CD14-positive monocyte (primary cell): ENCODE results near the gene NR2F2. TPM values are rescaled to one million over a fixed set of nuclear protein-coding genes. Genes with fewer than 3 reads are reported as not detected.

Source experiments
- DNase-seq, 3 donors: peaks; one replicate each; pipeline ENCODE4 v3.0.0-alpha.2; 2011 to 2022
- H2AFZ ChIP-seq: 2 replicates; pipeline ENCODE4 v1.6.0; 2012; ENCODE audit warnings: mild to moderate bottlenecking, low read depth, low read length, inconsistent platforms; ENCODE audit not compliant: insufficient read depth, poor library complexity, severe bottlenecking
- H3K27ac ChIP-seq, 2 donors: 1 replicate in 1 of 2; 2 replicates in 1 of 2; pipeline ENCODE4 v1.5.1; 2012 to 2013; ENCODE audit warnings: low read length in 2 of 2, control low read depth in 1 of 2, inconsistent platforms in 1 of 2, low read depth in 1 of 2, mild to moderate bottlenecking in 1 of 2
- H3K27me3 ChIP-seq, 2 donors: one replicate each; pipeline versions ENCODE4 v1.6.0 to v1.6.1; 2011 to 2013; ENCODE audit warnings: low read length in 2 of 2; ENCODE audit not compliant: control insufficient read depth in 2 of 2, insufficient read depth in 2 of 2
- H3K36me3 ChIP-seq, 2 donors: replicated peaks in 1 of 2; 1 replicate in 1 of 2; 2 replicates in 1 of 2; pipeline versions ENCODE4 v1.5.1 to v1.6.1; 2012 to 2013; ENCODE audit warnings: low read length in 2 of 2, control low read depth in 1 of 2, inconsistent platforms in 1 of 2, mild to moderate bottlenecking in 1 of 2; ENCODE audit not compliant: insufficient read depth in 2 of 2, control insufficient read depth in 1 of 2
- H3K4me1 ChIP-seq, 2 donors: 1 replicate in 1 of 2; 2 replicates in 1 of 2; pipeline versions ENCODE4 v1.5.1 to v1.6.1; 2012 to 2013; ENCODE audit warnings: low read length in 2 of 2, control low read depth in 1 of 2, inconsistent platforms in 1 of 2, mild to moderate bottlenecking in 1 of 2, moderate library complexity in 1 of 2; ENCODE audit not compliant: insufficient read depth in 2 of 2, control insufficient read depth in 1 of 2
- H3K4me2 ChIP-seq: replicated peaks from 2 replicates; pipeline ENCODE3; 2012; ENCODE audit warnings: low read length, moderate library complexity, mild to moderate bottlenecking; ENCODE audit not compliant: poor library complexity, severe bottlenecking; ENCODE audit errors: extremely low read depth
- H3K4me3 ChIP-seq, 3 experiments: fragments of 200-600 bp in 1 of 3; sonication (generic) in 1 of 3; replicated peaks in 1 of 3; 1 replicate in 2 of 3; 2 replicates in 1 of 3; pipeline ENCODE4 v1.5.1; 2011 to 2013; ENCODE audit warnings: low read length in 3 of 3, mild to moderate bottlenecking in 3 of 3, control low read depth in 2 of 3, low read depth in 2 of 3, inconsistent platforms in 1 of 3, moderate library complexity in 1 of 3
- H3K79me2 ChIP-seq: 2 replicates; pipeline ENCODE4 v1.6.0; 2012; ENCODE audit warnings: mild to moderate bottlenecking, control low read depth, inconsistent platforms, low read length, moderate library complexity; ENCODE audit not compliant: insufficient read depth
- H3K9ac ChIP-seq: 2 replicates; pipeline ENCODE4 v1.6.0; 2017; ENCODE audit warnings: low read length, mild to moderate bottlenecking; ENCODE audit not compliant: insufficient read depth, poor library complexity, severe bottlenecking
- H3K9me3 ChIP-seq, 2 donors: replicated peaks in 1 of 2; 1 replicate in 1 of 2; 2 replicates in 1 of 2; pipeline versions ENCODE4 v1.5.1 to v1.6.1; 2012 to 2013; ENCODE audit warnings: low read length in 2 of 2, control low read depth in 1 of 2; ENCODE audit not compliant: control insufficient read depth in 1 of 2, insufficient read depth in 1 of 2
- H4K20me1 ChIP-seq: 2 replicates; pipeline ENCODE4 v1.6.0; 2012; ENCODE audit warnings: mild to moderate bottlenecking, low read length, control low read depth, moderate library complexity; ENCODE audit not compliant: insufficient read depth
- H3K27ac Mint-ChIP-seq, 7 donors: one replicate each; pipeline ENCODE4 v1.8.0; 2020; ENCODE audit warnings: mild to moderate bottlenecking in 7 of 7, mixed read lengths in 7 of 7, moderate library complexity in 6 of 7, inconsistent platforms in 2 of 7
- H3K27me3 Mint-ChIP-seq, 3 donors: one replicate each; pipeline ENCODE4 v1.8.0; 2021 to 2022; ENCODE audit warnings: low read depth in 3 of 3, mild to moderate bottlenecking in 3 of 3, mixed read lengths in 3 of 3, moderate library complexity in 3 of 3, inconsistent platforms in 1 of 3
- H3K36me3 Mint-ChIP-seq, 2 donors: one replicate each; pipeline ENCODE4 v1.8.0; 2020; ENCODE audit warnings: mixed read lengths in 2 of 2, inconsistent platforms in 1 of 2, mild to moderate bottlenecking in 1 of 2
- H3K4me1 Mint-ChIP-seq: one replicate; pipeline ENCODE4 v1.8.0; 2020; ENCODE audit warnings: mild to moderate bottlenecking, mixed read lengths
- H3K4me3 Mint-ChIP-seq, 2 donors: one replicate each; pipeline ENCODE4 v1.8.0; 2020; ENCODE audit warnings: mild to moderate bottlenecking in 2 of 2, mixed read lengths in 2 of 2, moderate library complexity in 1 of 2
- H3K9me3 Mint-ChIP-seq, 7 donors: one replicate each; pipeline ENCODE4 v1.8.0; 2020 to 2022; ENCODE audit warnings: mixed read lengths in 7 of 7, mild to moderate bottlenecking in 6 of 7, moderate library complexity in 6 of 7, inconsistent platforms in 2 of 7
- CTCF ChIP-seq: fragments of 200-600 bp; IDR thresholded peaks from one replicate; pipeline ENCODE4 v1.8.0; 2022; ENCODE audit warnings: antibody characterized with exemption, mild to moderate bottlenecking
- WGBS: methylation state at CpG from one replicate; pipeline ENCODE4 v1.1.5; 2013; ENCODE audit warnings: missing lambda C conversion rate; ENCODE audit not compliant: insufficient coverage; 5-methylcytosine and 5-hydroxymethylcytosine counted together
- intact Hi-C, 2 donors: fragments of 100-400 bp; cut with micrococcal nuclease; formaldehyde crosslinking; loops; one replicate each; pipeline versions ENCODE4 v1.15.0 to v1.15.1; 2023
- polyA plus RNA-seq, 3 donors: library from polyadenylated mRNA; depleted of rRNA in 1 of 3; unstranded in 2 of 3; stranded (reverse) in 1 of 3; fragments of 300-500 nt in 2 of 3; fragments of >200 nt in 1 of 3; fragmentation: Illumina TruSeq in 2 of 3; gene quantifications; 1 replicate in 2 of 3; 2 replicates in 1 of 3; pipeline ENCODE4 v1.2.3, GENCODE V29; 2012 to 2021

Gene NR2F2
- polyA plus RNA-seq, 3 donors: not detected

GRCh38 chr15:96285729-96286254 is 44.7 kb upstream of the NR2F2 start:
- Histone ChIP-seq H3K4me2 (no peak overlapping the region), H2AFZ (no peak overlapping the region), H3K79me2 (no peaks in the 10 kb centered on the region), H3K4me3 (no peak overlapping the region), H3K4me1 (no peaks in the 10 kb centered on the region), H4K20me1 (no peaks in the 10 kb centered on the region), H3K9ac (no peak overlapping the region), H3K27me3 (no peaks in the 10 kb centered on the region), H3K36me3 (no peaks in the 10 kb centered on the region), H3K27ac (no peak overlapping the region), H3K9me3 (peaks cover 6 to 12% of the 10 kb centered on the region in 2 donors)
- intact Hi-C loops: no loop called here
- no peaks in the 10 kb centered on the region for H3K4me1 Mint-ChIP-seq
- H3K9me3 Mint-ChIP-seq: peaks cover 9 to 22% (median 19%) of the 10 kb centered on the region in 7 donors
- no peak overlapping the region for H3K27ac Mint-ChIP-seq
- DNase-seq: no peak
- H3K4me3 Mint-ChIP-seq: no peak overlapping the region
- H3K27me3 Mint-ChIP-seq: peaks cover 2 to 6% (median 3%) of the 10 kb centered on the region in 3 donors
- H3K36me3 Mint-ChIP-seq: no peaks in the 10 kb centered on the region
- WGBS: 49% methylated on average over 14 of the region's 18 CpGs
- no peak for TF ChIP-seq CTCF

- Mint-ChIP-seq H3K4me1 (no peaks in the 10 kb centered on the region), H3K27ac (no peak overlapping the region), H3K27me3 (peaks cover 2 to 5% (median 3%) of the 10 kb centered on the region in 3 donors), H3K4me3 (no peak overlapping the region), H3K9me3 (peaks cover 2 to 13% (median 3%) of the 10 kb centered on the region in 7 donors), H3K36me3 (no peaks in the 10 kb centered on the region)
- no peaks in the 10 kb centered on the region for H3K36me3 ChIP-seq
- no peaks in the 10 kb centered on the region for H3K79me2 ChIP-seq
- TF ChIP-seq CTCF: no peak
- 61% methylated on average over 4 of the region's 5 CpGs for WGBS
- H4K20me1 ChIP-seq: no peaks in the 10 kb centered on the region
- H3K27me3 ChIP-seq: no peaks in the 10 kb centered on the region
- H3K4me1 ChIP-seq: no peaks in the 10 kb centered on the region
- no peak overlapping the region for H2AFZ ChIP-seq
- no peak overlapping the region for H3K27ac ChIP-seq
- no peak overlapping the region for H3K4me2 ChIP-seq
- DNase-seq: no peak
- peaks cover 1 to 2% of the 10 kb centered on the region in 2 donors for H3K9me3 ChIP-seq
- no peak overlapping the region for H3K9ac ChIP-seq
- H3K4me3 ChIP-seq: no peak overlapping the region
- intact Hi-C loops: no loop called here
These were observed 39.8 kb upstream of the NR2F2 start for GRCh38 chr15:96290679-96291078.
